ENCODE measurements around the gene TMCC3. TPM values are rescaled to one million over a fixed set of nuclear protein-coding genes. Genes with fewer than 3 reads are reported as not detected.
"Not testable (repeated sequence)": the region's sequence is repeated elsewhere in the genome, so short reads cannot be mapped to it uniquely, and the experiment has no call there.

Gene TMCC3
- total RNA-seq, 1 donor from 2014 or later = 24.2 TPM

DNA sequence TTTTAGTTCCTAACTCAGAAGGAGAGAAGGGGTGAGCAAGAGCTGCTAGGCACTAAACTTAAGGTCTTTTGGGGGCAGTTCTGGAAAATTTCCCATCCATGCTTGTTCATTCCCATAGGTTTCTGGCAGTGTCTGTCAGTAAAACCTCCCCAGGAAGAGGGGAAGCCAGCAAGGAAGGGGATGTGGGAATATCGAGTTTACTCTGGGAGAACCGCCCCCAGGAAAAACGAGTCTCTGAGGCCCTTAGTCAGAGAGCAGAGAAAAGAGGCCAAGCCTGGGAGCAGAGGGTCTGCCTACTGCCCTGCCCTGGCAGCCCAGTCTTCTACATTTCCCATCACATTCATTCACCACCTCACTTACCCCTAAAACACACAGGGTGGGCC is 55.9 kb downstream of the TMCC3 start:
- ATAC-seq (ENCODE audit: low read depth) = no peak
- POLR2A ChIA-PET = no interaction called here
- TF ChIP-seq CTCF (IDR thresholded peaks at IDR 0.05) = no peak

DNA sequence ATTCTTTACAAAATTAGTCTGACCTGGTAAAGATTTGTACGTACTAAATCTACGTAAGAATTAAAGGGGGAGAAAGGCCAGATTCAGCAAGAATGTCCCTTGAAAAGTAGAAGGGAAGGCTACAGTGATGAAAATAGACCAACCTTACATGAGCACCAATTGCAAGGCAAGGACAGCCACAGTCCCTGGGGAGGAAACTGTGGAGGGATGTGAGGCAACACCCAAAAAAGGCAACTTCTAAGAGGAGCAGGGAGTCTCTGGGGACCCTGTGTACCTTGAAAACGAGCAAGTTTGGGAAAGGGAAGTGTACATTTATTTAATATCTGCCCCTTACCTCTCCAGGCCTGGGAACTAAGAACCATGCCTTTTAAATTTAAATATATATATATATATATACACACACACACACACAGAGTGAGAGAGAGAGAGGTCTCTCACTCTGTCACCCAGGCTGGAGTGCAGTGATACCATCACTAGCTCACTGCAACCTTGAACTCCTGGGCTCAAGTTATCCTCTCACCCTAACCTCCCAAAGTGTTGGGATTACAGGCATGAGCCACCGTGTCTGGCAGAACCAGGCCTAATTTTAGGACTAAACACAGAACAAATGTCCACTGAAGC is 56.4 kb downstream of the TMCC3 start:
- H3K4me3 Mint-ChIP-seq = no peak overlapping the region
- ATAC-seq (ENCODE audit: low read depth) = peak; percentile 56
- peaks cover 21% of the 10 kb centered on the region for H3K4me1 Mint-ChIP-seq
- no peaks in the 10 kb centered on the region for H3K9me3 Mint-ChIP-seq
- peaks cover 18% of the 10 kb centered on the region for H3K36me3 Mint-ChIP-seq (ENCODE audit: low read depth)
- no peaks in the 10 kb centered on the region for H3K27me3 Mint-ChIP-seq
- intact Hi-C loops (cut with micrococcal nuclease) = no loop called here
- POLR2A ChIA-PET = no interaction called here
- CTCF ChIA-PET = interaction anchor here (0.7 kb wide), 1 partner anchor 57 kb away, joined by 3 read pairs; no protein-coding TSS in a partner anchor
- no peak overlapping the region for H3K27ac Mint-ChIP-seq
- no peak for TF ChIP-seq CTCF (IDR thresholded peaks at IDR 0.05)
- no peak for DNase-seq

More for the DNA sequence above, 55.9 kb downstream of the TMCC3 start:
- peaks cover 15% of the 10 kb centered on the region for H3K36me3 Mint-ChIP-seq (ENCODE audit: low read depth)
- peaks cover 21% of the 10 kb centered on the region for H3K4me1 Mint-ChIP-seq
- no peak overlapping the region for H3K27ac Mint-ChIP-seq
- no peak overlapping the region for H3K4me3 Mint-ChIP-seq
- H3K9me3 Mint-ChIP-seq = no peaks in the 10 kb centered on the region
- CTCF ChIA-PET = no interaction called here
- DNase-seq = no peak
- intact Hi-C loops (cut with micrococcal nuclease) = no loop called here
- no peaks in the 10 kb centered on the region for H3K27me3 Mint-ChIP-seq

DNA sequence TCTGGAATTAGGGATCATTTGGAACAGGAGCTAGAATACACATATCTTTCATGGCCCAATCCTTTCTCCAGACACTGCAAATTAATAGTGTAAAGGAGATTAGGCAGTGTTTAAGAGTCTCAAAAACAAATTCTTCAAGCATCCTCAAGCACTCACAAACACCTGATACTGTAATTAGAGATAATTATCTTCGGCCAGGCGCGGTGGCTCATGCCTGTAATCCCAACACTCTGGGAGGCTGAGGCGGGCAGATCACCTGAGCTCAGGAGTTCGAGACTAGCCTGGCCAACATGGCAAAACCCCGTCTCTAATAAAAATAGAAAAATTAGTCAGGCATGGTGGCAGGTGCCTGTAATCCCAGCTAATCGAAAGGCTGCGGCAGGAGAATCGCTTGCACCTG is 57.6 kb downstream of the TMCC3 start:
- H3K4me3 Mint-ChIP-seq; H3K27ac Mint-ChIP-seq; ATAC-seq (ENCODE audit: low read depth); intact Hi-C loops (cut with micrococcal nuclease); CTCF ChIA-PET; DNase-seq; H3K9me3 Mint-ChIP-seq; H3K27me3 Mint-ChIP-seq: not testable (repeated sequence)
- Mint-ChIP-seq H3K4me1 (peaks cover 21% of the 10 kb centered on the region), H3K36me3 (ENCODE audit: low read depth) (peaks cover 17% of the 10 kb centered on the region)
- POLR2A ChIA-PET = interaction anchor here (0.7 kb wide), 1 partner anchor 24 kb away, joined by 5 read pairs; no protein-coding TSS in a partner anchor

DNA sequence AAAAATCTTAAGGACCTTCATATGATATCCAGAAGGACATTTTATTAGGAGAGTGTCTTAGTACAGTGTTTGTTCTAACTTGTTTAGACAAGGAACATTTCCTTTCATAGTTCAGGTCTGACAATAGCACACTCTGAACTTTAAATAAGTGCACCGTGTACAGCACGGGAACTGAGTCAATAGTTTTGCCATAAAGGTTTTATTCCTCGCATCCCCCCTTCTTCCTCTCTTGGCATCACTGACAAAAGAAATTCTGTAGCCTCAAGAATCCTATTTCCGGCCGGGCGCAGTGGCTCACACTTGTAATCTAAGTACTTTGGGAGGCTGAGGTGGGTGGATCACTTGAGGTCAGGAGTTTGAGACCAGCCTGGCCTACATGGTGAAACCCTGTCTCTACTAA is 58.3 kb downstream of the TMCC3 start:
- peaks cover 21% of the 10 kb centered on the region for H3K4me1 Mint-ChIP-seq
- intact Hi-C loops (cut with micrococcal nuclease) = no loop called here
- DNase-seq = no peak
- H3K27ac Mint-ChIP-seq = no peak overlapping the region
- ChIA-PET POLR2A (interaction anchor here (0.7 kb wide), 1 partner anchor 25 kb away, joined by 5 read pairs; no protein-coding TSS in a partner anchor), CTCF (no interaction called here)
- H3K9me3 Mint-ChIP-seq = no peaks in the 10 kb centered on the region
- ATAC-seq (ENCODE audit: low read depth) = no peak
- H3K27me3 Mint-ChIP-seq = no peaks in the 10 kb centered on the region
- peaks cover 15% of the 10 kb centered on the region for H3K36me3 Mint-ChIP-seq (ENCODE audit: low read depth)
- no peak overlapping the region for H3K4me3 Mint-ChIP-seq
- TF ChIP-seq CTCF (IDR thresholded peaks at IDR 0.05) = no peak

GRCh38 chr12:94590428-94590827 is 59.9 kb downstream of the TMCC3 start:
- no peak overlapping the region for H3K4me3 Mint-ChIP-seq

More at GRCh38 chr12:94590428-94590827, 59.9 kb downstream of the TMCC3 start:
- no peaks in the 10 kb centered on the region for H3K9me3 Mint-ChIP-seq
- H3K36me3 Mint-ChIP-seq (ENCODE audit: low read depth) = peaks cover 15% of the 10 kb centered on the region
- no peak overlapping the region for H3K27ac Mint-ChIP-seq
- POLR2A ChIA-PET = no interaction called here
- no peaks in the 10 kb centered on the region for H3K27me3 Mint-ChIP-seq
- DNase-seq (no peak), ATAC-seq (ENCODE audit: low read depth) (no peak)
- TF ChIP-seq CTCF (IDR thresholded peaks at IDR 0.05) = no peak
- CTCF ChIA-PET = no interaction called here
- H3K4me1 Mint-ChIP-seq = peaks cover 25% of the 10 kb centered on the region
- intact Hi-C loops (cut with micrococcal nuclease) = no loop called here
